Subcutaneous abdominal adipose tissue (tissue), 5 donors: ENCODE measurements around the gene SPART.
"Not testable (repeated sequence)": the region's sequence is repeated elsewhere in the genome, so short reads cannot be mapped to it uniquely, and the experiment has no call there.

ENCODE experiments used
- H3K27ac ChIP-seq: one replicate; pipeline ENCODE4 v1.7.0; 2013; ENCODE audit warnings: low read depth, mild to moderate bottlenecking, inconsistent platforms, low read length, moderate library complexity
- H3K27me3 ChIP-seq, 5 donors: one replicate each; pipeline ENCODE4 v1.7.0; 2013; ENCODE audit warnings: low read length in 5 of 5, inconsistent platforms in 1 of 5; ENCODE audit not compliant: control insufficient read depth in 5 of 5, insufficient read depth in 4 of 5
- H3K36me3 ChIP-seq, 5 donors: one replicate each; pipeline ENCODE4 v1.7.0; 2013; ENCODE audit warnings: low read length in 5 of 5; ENCODE audit not compliant: control insufficient read depth in 5 of 5, insufficient read depth in 5 of 5
- H3K4me1 ChIP-seq, 5 donors: one replicate each; pipeline ENCODE4 v1.7.0; 2013; ENCODE audit warnings: low read length in 5 of 5, mild to moderate bottlenecking in 3 of 5, moderate library complexity in 1 of 5; ENCODE audit not compliant: control insufficient read depth in 5 of 5, insufficient read depth in 5 of 5
- H3K4me3 ChIP-seq, 5 donors: one replicate each; pipeline ENCODE4 v1.7.0; 2013; ENCODE audit warnings: low read length in 5 of 5, low read depth in 1 of 5
- H3K9ac ChIP-seq, 5 donors: one replicate each; pipeline ENCODE4 v1.7.0; 2013; ENCODE audit warnings: low read length in 5 of 5, mild to moderate bottlenecking in 4 of 5, moderate library complexity in 3 of 5
- H3K9me3 ChIP-seq, 5 donors: one replicate each; pipeline ENCODE4 v1.7.0; 2013; ENCODE audit warnings: low read length in 5 of 5; ENCODE audit not compliant: control insufficient read depth in 5 of 5
- donor health status: healthy.
- donor health status: healthy.
- donor health status: healthy.
- donor health status: healthy.
- donor health status: healthy.

Gene SPART

DNA sequence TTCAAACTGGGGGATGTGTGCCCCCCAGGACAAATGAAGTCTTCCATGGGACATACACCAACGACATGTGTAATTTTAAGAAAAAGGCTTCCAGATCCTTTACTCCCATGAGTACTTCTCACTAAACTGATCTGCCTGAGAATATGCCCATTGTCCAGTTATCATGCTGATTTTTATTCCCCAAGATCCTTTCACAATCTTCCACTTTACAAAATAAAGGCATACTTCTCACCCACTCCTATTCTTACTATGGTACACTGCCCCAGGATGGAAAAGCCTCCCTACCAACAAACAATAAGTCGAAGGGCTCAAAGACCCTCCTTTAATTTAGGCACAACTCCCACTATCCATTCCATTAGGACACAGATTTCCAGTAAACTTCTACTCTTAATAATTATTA, 3.5 kb downstream of the SPART start:
- H3K36me3 ChIP-seq = no peaks in the 10 kb centered on the region
- peaks cover 0 to 34% (median 25%) of the 10 kb centered on the region in 5 donors for H3K4me1 ChIP-seq
- H3K27me3 ChIP-seq = no peaks in the 10 kb centered on the region
- no peaks in the 10 kb centered on the region for H3K9me3 ChIP-seq
- H3K9ac ChIP-seq = no peak overlapping the region
- no peak overlapping the region for H3K4me3 ChIP-seq
- no peak overlapping the region for H3K27ac ChIP-seq

GRCh38 chr13:36341718-36342117, 4.5 kb downstream of the SPART start:
- Histone ChIP-seq H3K36me3 (no peaks in the 10 kb centered on the region), H3K4me3 (no peak overlapping the region), H3K27ac (no peak overlapping the region), H3K27me3 (no peaks in the 10 kb centered on the region), H3K9me3 (no peaks in the 10 kb centered on the region), H3K9ac (no peak overlapping the region), H3K4me1 (peaks cover 0 to 27% (median 19%) of the 10 kb centered on the region in 5 donors)

- Histone ChIP-seq H3K9me3 (no peaks in the 10 kb centered on the region), H3K4me3 (no peak overlapping the region), H3K27ac (no peak overlapping the region), H3K9ac (no peak overlapping the region), H3K27me3 (no peaks in the 10 kb centered on the region), H3K36me3 (peaks cover 0 to 7% (median 6%) of the 10 kb centered on the region in 5 donors), H3K4me1 (peaks cover 0 to 21% (median 13%) of the 10 kb centered on the region in 5 donors)
Observed at GRCh38 chr13:36339600-36340155, 6.5 kb downstream of the SPART start.

DNA sequence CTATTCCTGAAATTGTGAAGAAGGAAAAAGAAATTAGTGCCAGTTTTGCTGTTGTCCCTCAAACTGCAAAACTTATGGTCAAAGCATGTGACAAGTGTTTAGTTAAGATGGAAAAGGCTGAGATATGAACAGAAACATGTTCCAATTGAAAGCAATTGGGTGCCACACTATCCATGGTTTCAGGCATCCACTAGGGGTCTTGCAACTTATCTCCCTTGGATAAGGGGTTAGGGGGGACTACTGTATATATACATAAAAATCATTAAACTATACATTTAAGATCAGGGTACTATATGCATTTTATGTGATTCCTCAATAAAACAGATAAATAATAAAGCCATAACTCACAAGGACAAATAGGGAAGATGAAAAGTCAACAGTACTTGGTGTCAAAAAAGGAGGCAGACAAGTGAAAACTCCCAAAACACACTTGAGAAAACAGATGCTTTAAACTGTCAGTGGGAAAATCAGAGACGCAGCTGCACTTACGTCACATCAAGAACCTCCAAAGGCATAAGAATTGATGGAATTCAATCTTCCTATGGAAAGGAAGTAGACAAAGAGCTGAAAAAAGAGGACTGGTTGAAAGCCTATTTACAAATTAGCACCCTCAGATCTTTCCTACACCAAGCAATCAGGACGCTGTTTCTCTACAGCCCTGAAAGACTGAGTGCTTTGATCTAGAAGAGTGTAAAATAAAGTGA, 8.1 kb downstream of the SPART start:
- no peak overlapping the region for H3K9ac ChIP-seq
- H3K9me3 ChIP-seq = no peaks in the 10 kb centered on the region
- peaks cover 0 to 9% (median 6%) of the 10 kb centered on the region in 5 donors for H3K36me3 ChIP-seq
- H3K27me3 ChIP-seq = no peaks in the 10 kb centered on the region
- H3K4me3 ChIP-seq = no peak overlapping the region
- H3K27ac ChIP-seq = no peak overlapping the region
- H3K4me1 ChIP-seq = peaks cover 0 to 13% (median 10%) of the 10 kb centered on the region in 5 donors

GRCh38 chr13:36332986-36333385, 13.2 kb downstream of the SPART start:
- Histone ChIP-seq H3K27me3 (no peaks in the 10 kb centered on the region), H3K9ac (no peak overlapping the region), H3K4me3 (no peak overlapping the region), H3K27ac (no peak overlapping the region), H3K36me3 (peaks cover 18 to 37% (median 24%) of the 10 kb centered on the region in 5 donors), H3K4me1 (peaks cover 0 to 11% (median 9%) of the 10 kb centered on the region in 5 donors), H3K9me3 (no peaks in the 10 kb centered on the region)

GRCh38 chr13:36332255-36332654, 13.9 kb downstream of the SPART start:
- not testable (repeated sequence) for H3K27ac ChIP-seq, H3K27me3 ChIP-seq, H3K4me3 ChIP-seq, H3K9me3 ChIP-seq, H3K9ac ChIP-seq
- Histone ChIP-seq H3K36me3 (peaks cover 25 to 43% (median 26%) of the 10 kb centered on the region in 5 donors), H3K4me1 (peaks cover 0 to 11% (median 9%) of the 10 kb centered on the region in 5 donors)

GRCh38 chr13:36331280-36331679, 14.9 kb downstream of the SPART start:
- Histone ChIP-seq H3K4me3 (no peak overlapping the region), H3K9ac (no peak overlapping the region), H3K4me1 (peaks cover 0 to 11% (median 9%) of the 10 kb centered on the region in 5 donors), H3K27ac (no peak overlapping the region), H3K9me3 (no peaks in the 10 kb centered on the region), H3K36me3 (peaks cover 26 to 47% (median 34%) of the 10 kb centered on the region in 5 donors), H3K27me3 (no peaks in the 10 kb centered on the region)

- Histone ChIP-seq H3K9me3 (no peaks in the 10 kb centered on the region), H3K4me3 (no peak overlapping the region), H3K27ac (no peak overlapping the region), H3K27me3 (no peaks in the 10 kb centered on the region), H3K9ac (no peak overlapping the region), H3K36me3 (peaks cover 35 to 53% (median 48%) of the 10 kb centered on the region in 5 donors), H3K4me1 (peaks cover 0 to 9% (median 9%) of the 10 kb centered on the region in 5 donors)
Observed at GRCh38 chr13:36329361-36329760, 16.8 kb downstream of the SPART start.

DNA sequence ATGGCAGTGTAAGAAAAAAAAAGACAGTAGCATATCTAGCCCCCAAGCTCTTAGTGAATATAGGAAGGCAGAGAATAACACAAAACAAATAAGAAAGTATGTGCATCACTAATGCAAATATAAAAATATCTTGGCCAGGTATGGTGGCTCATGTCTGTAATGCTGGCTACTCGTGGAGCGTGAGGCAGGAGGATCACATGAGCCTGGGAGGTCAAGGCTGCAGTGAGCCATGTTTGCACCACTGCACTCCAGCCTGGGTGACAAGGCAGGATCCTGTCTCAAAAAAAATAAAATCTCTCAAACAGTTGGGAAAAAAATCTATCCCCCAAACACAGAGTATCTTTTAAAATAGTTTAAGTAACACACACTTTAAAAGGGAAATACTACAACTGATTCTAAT, 17.4 kb downstream of the SPART start:
- Histone ChIP-seq H3K36me3 (peaks cover 41 to 58% (median 51%) of the 10 kb centered on the region in 5 donors), H3K4me1 (peaks cover 0 to 9% (median 4%) of the 10 kb centered on the region in 5 donors), H3K9me3 (no peaks in the 10 kb centered on the region), H3K27me3 (no peaks in the 10 kb centered on the region), H3K4me3 (no peak overlapping the region), H3K27ac (no peak overlapping the region), H3K9ac (no peak overlapping the region)

GRCh38 chr13:36325912-36326311, 20.3 kb downstream of the SPART start:
- no peak overlapping the region for H3K4me3 ChIP-seq
- H3K4me1 ChIP-seq = peaks cover 0 to 9% (median 3%) of the 10 kb centered on the region in 5 donors
- H3K9me3 ChIP-seq = no peaks in the 10 kb centered on the region
- no peak overlapping the region for H3K9ac ChIP-seq
- H3K27me3 ChIP-seq = no peaks in the 10 kb centered on the region
- no peak overlapping the region for H3K27ac ChIP-seq
- peaks cover 50 to 72% (median 58%) of the 10 kb centered on the region in 5 donors for H3K36me3 ChIP-seq
